GM19438 (cell line): ENCODE measurements around the gene ATP6V1G1.

Source experiments
- ATAC-seq: cut with Tn5 transposase; IDR thresholded peaks from one replicate; pipeline ENCODE4 v1.9.1; 2021; ENCODE audit warnings: low read depth; ENCODE audit not compliant: unreplicated experiment

Gene ATP6V1G1

DNA sequence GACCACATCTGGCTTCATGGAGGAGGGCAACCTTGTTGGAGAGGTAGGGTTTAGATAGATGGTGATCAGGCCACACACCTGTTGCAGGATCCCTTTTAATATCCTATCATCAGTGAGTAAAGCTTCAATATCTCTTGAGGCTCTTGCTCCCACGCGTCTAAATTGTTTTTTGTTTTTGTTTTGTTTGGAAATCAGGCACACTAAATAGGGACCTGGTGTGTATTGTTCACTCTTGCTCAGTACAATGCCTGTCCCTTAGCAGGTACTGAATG is 20.9 kb downstream of the ATP6V1G1 start:
- no peak for ATAC-seq

DNA sequence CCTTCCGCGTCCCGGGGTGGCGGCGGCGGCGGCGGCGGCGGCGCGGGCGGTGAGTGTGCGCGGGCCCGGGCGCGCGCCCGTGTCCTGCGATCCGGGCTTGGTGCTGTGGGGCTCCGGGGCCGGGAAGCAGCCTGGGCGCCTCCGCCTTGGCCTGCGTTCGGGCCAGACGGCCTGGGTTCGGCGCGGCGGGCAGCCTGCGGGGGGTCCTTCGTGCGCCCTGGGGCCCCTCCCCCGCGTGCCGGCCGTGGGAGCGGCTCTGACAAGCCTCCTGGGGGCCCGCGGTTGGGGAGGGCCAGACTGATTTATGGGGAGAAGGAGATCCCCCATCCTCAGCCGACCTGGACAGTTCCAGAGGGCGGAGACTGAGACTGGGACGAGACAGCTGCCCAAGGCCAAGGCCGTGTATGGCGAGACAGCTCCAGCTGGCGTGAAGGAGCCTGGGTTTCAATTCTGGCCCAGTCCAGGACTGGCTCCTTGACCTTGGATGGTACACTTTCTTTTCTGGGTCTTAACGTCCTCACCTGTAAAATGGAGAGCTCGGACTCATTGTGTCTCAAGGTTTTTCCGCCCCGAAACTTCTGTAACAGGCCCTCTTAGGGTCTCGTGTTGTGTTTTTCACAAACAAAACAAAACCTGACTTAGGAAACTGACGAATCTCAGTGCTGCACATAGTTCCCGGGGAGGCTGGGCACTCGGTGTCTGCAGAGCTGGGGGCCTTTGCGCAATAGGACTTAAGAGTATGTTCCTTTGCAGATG is 24.1 kb downstream of the ATP6V1G1 start:
- ATAC-seq = peak; percentile 25

DNA sequence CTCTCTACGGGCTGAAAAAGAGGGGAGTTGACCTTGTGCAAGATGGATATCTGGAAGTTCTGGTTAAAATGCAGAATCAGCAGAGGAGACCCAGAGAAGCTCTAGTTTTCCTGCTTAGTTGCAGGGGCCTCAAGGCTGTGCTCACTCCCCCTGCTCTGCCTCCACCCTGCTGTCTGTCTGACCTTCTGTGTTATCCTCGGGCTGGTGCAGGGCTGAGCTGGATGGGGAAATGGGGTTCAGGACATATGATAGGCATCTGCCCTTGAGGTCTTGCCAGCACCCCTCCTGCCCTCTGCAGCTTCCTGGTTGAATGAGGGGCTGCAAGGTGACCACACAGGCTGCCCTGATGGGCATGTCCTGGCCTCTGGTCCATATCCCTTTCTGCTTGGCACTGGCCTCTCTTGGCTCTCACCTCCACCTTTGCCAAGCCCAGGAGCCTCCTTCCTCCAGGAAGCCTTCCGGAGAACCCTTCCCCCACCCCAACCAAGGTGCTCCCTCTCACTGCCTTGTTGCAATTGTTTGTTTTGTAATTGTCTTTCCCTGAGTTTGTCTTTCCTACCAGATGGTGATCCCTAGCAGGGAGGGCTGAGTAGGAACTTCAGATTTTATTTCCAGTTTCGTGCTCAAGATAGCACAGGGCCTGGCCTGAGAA is 24.8 kb downstream of the ATP6V1G1 start:
- ATAC-seq = no peak

DNA sequence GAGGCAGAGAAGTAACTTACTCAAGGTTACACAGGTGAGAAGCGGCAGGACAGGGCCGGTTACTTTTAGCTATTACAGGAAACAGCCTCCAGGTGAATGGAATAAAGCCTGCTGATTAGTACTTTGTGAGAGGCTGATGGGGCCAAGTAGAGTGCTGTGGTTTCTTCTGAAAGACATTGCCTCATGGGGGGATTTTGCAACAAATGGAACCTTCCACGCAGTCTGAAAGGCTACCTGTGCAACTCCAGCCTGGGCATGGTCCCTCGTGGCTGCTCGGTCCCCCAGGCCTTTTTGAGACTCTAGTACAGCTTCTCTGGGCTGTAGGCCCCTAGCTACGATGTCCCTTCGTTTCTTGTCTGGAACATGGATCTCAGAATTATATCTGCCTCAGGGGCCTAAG is 25.5 kb downstream of the ATP6V1G1 start:
- ATAC-seq = no peak

DNA sequence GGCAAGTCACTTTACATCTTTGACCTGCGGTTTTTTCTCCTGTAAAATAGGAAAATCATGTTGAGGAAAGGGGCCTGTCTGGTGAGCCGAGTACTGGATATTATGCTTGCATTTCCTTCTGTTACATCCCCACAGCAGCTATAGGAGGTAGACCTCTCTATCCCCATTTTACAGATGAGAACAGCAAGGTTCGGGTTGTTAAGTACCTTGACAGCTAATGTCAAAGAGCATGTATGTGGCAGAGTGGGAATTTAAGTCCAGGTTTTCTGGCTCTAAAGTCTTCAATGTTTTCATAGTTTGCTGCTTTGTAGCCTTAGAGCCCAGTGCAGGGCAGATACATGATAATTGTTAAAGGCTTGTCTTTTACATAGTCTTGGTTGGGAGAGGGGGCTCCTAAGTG is 26.4 kb downstream of the ATP6V1G1 start:
- no peak for ATAC-seq

DNA sequence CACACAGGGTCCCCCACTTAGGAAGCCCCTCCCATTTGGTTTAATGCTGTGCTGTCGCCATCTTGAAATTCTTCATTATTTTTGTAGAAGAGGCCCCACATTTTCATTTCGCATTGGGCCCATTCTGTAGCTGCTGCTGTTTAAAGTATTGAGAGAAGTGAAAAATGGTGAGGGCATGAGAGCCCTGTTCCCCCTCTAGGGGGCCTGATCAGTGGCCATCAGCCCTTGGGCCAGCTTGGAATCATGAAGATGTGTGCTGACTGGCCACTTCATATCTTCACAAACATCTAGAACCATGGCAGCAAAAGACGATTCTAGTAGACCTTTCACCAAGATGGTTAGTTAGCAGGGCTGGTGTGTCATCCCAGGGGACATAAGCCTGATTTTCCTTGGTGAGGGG is 26.8 kb downstream of the ATP6V1G1 start:
- no peak for ATAC-seq

DNA sequence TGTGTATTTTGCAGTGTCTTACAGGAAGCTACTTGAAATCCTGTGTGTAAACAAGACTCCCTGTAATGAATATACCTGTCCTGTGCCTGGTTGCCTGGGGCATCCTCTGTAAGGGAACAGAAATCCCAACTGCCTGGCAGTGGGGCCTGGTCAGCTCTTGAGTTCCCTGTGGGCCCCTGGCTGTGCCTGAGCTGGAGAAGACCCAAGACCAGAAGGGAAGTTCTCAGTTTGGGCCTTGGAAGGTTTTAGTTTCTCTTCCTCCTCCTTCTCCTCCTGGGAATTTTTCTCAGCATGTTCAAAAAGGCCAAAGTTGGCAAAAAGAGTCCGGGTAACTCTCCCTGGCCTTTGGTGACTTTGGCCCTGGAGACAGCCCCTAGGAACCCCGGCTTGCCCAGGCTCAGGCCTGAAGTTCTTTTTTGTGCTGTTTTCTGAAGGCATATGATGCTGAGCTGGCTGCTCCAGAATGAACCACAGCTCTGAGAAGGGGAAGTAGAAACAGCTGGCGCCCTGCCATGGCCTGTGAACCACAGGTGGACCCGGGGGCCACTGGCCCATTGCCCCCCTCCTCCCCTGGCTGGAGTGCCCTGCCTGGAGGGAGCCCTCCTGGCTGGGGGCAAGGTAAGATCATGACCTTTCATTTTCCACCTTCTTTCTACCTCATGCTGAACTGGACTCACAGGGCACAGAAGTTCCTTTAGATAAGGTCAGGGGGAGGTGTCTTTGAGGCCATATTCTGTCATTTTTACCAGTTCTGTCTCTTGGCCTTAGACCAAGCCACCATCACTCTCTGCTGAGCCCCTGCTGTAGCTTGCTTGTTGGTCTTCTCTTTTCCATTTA is 29.3 kb downstream of the ATP6V1G1 start:
- peak; percentile 58 for ATAC-seq

DNA sequence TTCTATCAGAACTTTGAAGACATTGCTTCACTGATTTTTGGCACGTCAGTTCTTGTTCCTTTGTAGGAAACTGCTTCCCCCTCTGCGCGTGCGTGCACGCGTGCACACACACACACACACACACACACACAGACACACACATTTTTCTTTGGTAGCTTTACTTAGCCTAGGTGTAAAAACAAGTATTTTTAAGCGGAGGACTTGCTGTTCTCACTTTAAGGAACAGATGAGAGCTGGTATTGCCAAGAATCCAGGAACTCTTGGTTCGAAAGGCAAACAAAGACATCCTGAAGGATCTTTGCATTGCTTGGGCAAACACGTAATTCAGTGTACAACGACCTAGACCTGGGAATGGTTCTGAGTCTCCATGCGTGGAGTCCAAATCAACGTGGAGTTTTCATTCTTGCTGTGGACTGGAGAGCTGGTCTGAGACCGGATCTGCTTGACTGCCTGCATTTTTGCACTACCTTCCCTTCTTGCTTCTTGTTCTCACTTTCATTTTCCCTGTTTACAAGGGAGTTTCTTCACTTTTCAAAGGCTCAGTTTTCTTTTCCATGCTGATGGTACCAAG is 31.7 kb downstream of the ATP6V1G1 start:
- ATAC-seq = no peak

DNA sequence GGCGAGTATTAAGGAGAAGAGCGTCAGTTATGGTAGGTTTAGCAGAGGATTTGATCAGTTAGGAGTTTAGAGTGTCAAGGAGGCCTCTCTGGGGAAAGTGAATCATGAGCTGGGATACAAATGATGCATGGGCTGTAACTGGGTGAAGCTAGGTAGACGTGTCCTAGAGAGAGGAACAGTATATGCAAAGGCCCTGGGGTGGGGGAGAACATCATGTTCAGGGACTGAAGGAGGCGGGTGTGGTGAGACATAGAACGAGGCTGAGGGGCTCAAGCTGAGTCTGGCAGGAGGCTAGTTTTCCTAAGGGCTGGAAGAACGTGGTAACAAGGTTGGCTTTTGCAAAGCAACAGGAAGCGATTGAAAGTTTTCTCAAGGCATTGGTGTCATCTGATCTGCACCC is 34.0 kb downstream of the ATP6V1G1 start:
- no peak for ATAC-seq

DNA sequence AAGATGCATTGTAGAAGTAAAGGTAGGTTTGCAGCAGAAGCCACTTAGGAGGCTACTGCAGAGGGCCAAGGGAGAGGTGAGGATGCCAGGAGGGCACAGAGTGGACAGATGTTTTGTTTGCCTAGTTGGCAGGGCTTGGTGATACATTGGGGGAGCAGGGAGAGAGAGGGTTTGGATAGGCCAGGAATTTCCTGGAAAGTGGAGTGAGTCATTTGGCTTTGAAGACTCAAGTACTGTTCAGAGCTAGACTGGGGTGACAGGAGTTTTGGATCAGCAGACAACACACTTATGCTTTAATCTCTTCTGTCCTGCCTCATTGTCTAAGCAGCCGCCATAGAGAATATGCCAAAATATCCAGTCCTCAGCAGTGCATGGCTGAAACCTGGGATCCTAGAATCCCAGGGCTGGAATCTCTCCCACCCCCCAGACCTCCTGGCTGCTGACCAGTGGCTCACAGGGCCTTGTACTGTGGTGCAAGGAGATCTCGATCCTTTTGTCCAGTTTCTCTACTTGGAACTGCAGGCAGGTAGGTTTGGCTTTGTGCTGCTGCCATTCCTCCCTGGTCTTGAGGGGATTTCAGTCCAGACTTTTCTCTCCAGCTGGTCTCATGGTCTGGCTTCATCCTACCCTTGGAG is 34.5 kb downstream of the ATP6V1G1 start:
- no peak for ATAC-seq

DNA sequence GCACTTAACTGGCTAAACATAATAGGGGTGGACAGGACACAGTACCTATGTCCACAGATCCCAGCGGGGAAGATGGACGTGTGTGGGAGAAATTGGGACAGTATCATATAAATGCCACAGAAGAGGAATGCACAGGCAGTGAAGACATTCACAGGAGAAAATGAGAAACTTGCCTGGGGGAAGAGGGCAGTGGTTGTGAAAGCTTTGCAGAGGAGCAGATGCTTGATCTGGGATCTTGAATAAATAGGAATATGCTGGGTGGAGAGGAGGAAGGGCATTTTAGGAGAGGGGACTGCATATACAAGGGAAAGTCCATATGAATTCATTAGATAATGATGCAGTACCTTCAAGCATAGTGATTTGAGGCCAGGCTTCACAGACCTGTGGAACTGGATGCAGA is 37.1 kb downstream of the ATP6V1G1 start:
- ATAC-seq = no peak

DNA sequence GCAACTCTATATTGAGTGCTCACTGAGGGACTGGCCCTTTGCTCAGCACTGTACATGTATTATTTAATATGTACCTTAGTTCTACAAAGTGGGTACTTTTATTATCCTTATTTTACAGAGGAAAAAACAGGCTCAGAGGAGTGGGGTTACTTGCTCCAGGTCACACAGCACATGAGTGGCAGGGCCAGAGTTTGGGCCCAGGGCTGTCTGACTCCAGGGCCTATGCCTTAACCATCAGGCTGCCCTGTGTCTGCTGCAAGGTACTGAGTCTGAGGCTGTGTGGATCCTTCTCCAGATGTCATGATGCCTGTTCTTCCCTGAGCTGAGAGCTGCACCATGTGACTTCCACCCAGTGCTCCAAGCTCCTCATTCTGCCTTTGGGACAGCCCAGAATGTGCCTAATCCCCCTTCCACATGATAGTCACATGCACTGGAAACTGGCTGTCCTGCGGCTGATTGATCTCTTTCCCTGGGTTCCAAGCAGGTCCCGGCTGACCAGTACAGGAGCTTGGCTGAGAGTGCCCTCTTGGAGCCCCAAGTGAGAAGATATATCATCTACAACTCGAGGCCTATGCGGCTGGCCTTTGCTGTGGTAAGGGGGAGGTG is 38.9 kb downstream of the ATP6V1G1 start:
- ATAC-seq = no peak

DNA sequence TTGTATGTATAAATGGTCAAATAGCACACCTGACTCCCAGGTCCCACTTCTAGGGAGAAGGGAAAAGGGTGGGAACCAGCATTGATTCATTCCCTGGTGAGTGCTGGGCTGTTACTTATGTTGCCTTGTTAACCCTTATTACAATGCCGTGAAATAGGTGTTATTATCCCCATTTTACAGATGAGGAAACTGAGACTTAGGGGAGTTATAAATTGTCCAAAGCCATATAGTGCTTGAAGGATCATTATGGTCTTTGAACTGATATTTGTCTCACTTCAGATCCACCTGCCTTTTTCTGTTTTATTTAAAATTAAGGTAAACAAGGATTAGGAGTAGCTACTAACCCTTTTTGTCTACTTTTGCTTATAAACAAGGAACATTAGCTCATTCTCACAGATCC is 40.0 kb downstream of the ATP6V1G1 start:
- ATAC-seq = no peak

DNA sequence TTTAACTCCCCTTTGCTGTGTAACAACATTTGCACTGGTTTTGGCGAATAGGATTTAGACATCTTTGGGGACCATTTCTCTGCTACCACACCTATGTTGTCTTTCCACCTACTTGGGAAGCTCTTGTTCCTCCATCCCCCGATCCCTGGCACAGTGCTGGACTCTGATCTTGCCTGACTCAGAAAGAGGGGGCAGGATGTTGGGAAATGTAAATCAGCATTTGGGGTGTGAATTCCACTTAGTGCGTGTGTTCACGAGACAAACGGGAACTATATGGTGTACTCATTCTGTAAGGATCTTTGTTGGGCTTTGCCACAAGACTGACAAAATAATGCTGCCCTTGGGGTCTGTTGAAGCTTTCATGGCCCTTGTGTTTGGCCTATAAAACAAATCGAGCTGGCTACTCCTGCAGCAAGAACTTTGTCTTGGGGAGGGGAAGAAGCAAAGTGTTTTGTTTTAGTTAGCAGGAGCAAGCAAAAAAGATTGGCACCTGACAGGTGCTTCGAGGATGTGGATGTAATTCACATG is 42.1 kb downstream of the ATP6V1G1 start:
- no peak for ATAC-seq

DNA sequence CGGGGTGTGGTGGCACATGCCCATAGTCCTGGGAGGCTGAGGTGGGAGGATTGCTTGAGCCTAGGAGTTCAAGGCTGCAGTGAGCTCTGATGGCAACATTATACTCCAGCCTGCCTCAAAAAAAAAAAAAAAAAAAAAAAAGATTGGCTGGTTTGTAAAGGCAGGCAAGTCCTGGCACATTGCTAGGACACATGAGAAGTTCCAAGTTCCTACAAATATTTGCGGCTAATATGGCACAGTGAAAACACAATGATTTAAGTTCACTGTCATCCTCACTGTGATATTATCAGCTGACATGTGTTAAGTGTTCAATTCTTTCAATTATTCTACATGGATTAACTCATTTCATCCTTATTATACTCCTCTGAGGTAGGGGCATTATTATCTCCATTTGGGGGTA is 43.6 kb downstream of the ATP6V1G1 start:
- no peak for ATAC-seq

DNA sequence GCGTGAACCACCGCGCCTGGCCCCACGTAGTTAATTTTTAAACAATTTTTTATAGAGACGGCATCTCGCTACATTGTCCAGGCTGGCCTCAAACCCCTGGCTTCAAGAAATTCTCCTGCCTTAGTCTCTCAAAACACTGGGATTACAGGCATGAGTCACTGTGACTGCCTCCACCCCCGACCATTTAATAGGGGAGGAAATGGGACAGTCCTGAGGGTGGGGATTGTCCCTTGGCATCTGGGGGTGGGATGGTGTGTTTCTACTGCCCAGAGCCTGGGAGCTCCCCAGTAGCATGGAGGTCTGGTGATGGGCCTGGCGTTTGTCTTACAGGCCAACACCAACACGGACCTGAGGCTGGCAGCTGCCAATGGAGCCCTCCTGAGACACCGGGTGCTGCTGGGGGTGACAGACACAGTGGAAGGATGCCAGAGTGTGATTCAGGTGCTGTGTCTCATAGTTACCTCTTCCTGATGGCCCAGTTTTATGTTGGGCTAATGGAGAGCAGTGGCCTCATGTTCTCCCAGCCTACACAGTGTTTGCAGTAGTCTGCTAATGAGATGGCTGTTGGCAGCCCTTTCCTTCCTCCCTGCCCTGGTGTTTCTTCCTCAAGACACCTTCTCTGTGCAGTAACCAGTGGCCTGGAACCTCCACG is 46.0 kb downstream of the ATP6V1G1 start:
- ATAC-seq = no peak

DNA sequence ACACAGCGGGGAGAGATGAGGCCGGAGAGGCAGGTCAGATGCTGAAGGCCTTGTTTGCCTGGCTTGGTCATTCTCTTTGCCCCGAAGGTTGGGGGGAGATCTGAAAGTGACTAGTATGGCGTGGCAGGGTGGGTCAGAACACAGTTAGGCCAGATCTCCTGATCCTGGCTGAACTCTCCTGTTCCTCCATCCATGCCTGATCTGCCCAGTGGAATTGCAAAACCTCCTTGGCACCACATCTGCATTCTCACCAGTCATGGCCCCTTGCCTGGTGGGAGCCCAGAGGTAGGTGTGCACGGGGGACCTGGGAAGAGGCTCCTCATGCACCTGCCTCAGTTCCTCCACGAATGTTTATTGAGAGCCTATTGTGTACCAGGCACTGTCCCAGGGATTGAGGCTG is 46.8 kb downstream of the ATP6V1G1 start:
- ATAC-seq = no peak

DNA sequence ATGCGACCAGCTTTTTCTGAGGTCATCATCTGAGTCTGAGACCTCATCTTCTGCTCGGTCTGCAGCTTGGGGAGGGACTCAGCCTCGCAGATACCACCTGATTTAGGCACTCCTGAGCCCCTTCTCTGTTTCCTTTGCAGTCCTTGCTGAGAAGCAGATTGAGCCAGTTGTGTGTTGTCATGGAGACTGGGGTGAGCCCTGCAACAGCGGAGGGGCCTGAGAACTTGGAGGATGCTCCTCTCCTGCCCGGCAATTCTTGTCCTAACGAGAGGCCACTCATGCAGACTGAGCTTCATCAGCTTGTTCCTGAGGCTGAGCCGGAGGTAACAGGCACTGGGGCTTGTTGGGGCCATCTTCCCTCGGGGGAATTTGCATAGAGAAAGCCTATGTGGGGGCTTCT is 50.8 kb downstream of the ATP6V1G1 start:
- no peak for ATAC-seq

DNA sequence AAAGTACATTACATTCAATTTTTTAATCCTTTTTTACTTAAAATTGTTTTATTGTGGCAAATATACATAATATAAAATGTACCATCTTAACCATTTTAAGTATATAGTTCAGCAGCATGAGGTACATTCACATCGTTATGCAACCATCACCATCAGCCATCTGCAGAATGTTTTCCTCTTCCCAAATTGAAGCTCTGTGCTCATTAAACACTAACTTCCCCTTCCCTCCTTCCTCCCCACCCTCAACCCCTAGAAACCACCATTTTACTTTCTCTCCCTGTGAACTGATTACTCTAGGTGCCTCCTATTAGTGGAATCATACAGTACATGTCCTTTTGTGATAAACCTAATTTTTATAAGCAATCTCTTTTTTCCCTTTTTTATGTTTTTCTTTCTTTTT is 54.4 kb downstream of the ATP6V1G1 start:
- ATAC-seq = no peak

DNA sequence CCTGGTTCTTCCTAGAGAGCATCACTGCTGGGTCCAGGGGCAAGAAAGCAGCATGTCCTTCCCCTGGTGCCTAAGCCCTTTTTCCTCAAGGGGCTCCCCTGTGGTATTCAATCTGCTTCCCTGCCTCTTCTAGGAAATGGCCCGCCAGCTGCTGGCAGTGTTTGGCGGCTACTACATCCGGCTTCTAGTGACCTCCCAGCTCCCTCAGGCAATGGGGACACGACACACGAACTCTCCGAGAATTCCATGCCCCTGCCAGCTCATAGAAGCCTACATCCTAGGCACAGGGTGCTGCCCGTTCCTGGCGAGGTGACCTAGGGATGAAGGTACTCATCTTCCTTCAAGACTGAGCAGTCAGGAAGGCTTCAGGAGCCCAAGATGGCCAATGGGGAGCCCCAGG is 55.4 kb downstream of the ATP6V1G1 start:
- ATAC-seq = no peak
